HG02588 (cell line): ENCODE measurements around the gene ZNF26.
"Not testable (repeated sequence)": the region's sequence is repeated elsewhere in the genome, so short reads cannot be mapped to it uniquely, and the experiment has no call there.

Source experiments
- ATAC-seq: cut with Tn5 transposase; IDR thresholded peaks from one replicate; pipeline ENCODE4 v1.9.1; 2021; ENCODE audit warnings: mild to moderate bottlenecking, moderate library complexity; ENCODE audit not compliant: unreplicated experiment

The ZNF26 gene

GRCh38 chr12:132986001-132986884 lies at the start of gene ZNF26:
Gene ZNF26, plus strand, starts transcription at chr12:132986367. Its CDS starts 474 bp downstream, at chr12:132986841.
- peak; percentile 98 for ATAC-seq

GRCh38 chr12:132936921-132937320 lies 49.2 kb upstream of the ZNF26 start:
- not testable (repeated sequence) for ATAC-seq

- ATAC-seq = no peak
Measured at GRCh38 chr12:132937476-132937875, 48.7 kb upstream of the ZNF26 start.

- ATAC-seq = not testable (repeated sequence)
Measured at GRCh38 chr12:132938807-132939206, 47.4 kb upstream of the ZNF26 start.

GRCh38 chr12:132940071-132940719 lies 46.0 kb upstream of the ZNF26 start:
- ATAC-seq = no peak

- ATAC-seq = no peak
Measured at GRCh38 chr12:132941336-132941954, 44.7 kb upstream of the ZNF26 start.

- no peak for ATAC-seq
Measured at GRCh38 chr12:132942611-132943010, 43.6 kb upstream of the ZNF26 start.

GRCh38 chr12:132945806-132946205 lies 40.4 kb upstream of the ZNF26 start:
- no peak for ATAC-seq

GRCh38 chr12:132946246-132946820 lies 39.8 kb upstream of the ZNF26 start:
- no peak for ATAC-seq

- no peak for ATAC-seq
Measured at GRCh38 chr12:132948146-132949066, 37.8 kb upstream of the ZNF26 start.

GRCh38 chr12:132949936-132950837 lies 36.0 kb upstream of the ZNF26 start:
- no peak for ATAC-seq

- ATAC-seq = no peak
Measured at GRCh38 chr12:132950844-132951535, 35.2 kb upstream of the ZNF26 start.

GRCh38 chr12:132951649-132952048 lies 34.5 kb upstream of the ZNF26 start:
- ATAC-seq = no peak

- ATAC-seq = no peak
Measured at GRCh38 chr12:132952371-132953162, 33.6 kb upstream of the ZNF26 start.

- no peak for ATAC-seq
Measured at GRCh38 chr12:132953163-132953425, 33.1 kb upstream of the ZNF26 start.

GRCh38 chr12:132953771-132954170 lies 32.4 kb upstream of the ZNF26 start:
- ATAC-seq = no peak

- ATAC-seq = no peak
Measured at GRCh38 chr12:132954471-132955048, 31.6 kb upstream of the ZNF26 start.
